Measurements from ENCODE around the gene TPI1. TPM values are rescaled to one million over a fixed set of nuclear protein-coding genes. Genes with fewer than 3 reads are reported as not detected.

The TPI1 gene
- total RNA-seq, 4 donors from 2014 or later = 363 to 700 (median 468) TPM

DNA sequence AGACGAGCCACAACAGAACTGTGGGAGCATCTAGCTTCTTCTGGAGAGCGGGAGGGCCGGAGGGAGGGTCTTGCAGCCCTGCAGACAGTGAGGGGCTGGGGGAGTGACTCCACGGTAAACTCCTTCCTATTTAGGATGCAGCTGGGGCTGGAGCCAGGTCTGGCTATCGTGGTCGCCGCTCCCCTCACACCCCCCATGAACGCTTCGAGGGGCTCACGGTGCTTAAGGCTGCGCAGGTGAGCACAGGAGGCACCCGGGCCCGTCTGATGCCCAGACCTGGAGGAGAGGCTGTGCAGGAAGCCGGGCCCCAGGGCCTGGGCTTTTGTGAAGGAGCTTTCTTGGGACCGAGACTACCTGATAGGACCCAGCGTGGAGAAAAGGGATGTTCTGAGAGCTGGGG, 30.5 kb upstream of the TPI1 start:
- H3K9me3 ChIP-seq = no peaks in the 10 kb centered on the region
- H3K4me3 ChIP-seq (replicated peaks in 1 of 3) = no peak overlapping the region
- no peak overlapping the region for H3K27ac ChIP-seq
- peaks cover 0 to 5% of the 10 kb centered on the region in 2 donors for H3K4me1 ChIP-seq
- no peak for DNase-seq
- H3K27me3 ChIP-seq = no peaks in the 10 kb centered on the region
- intact Hi-C loops (cut with DNase I) = loop anchor here (10.0 kb wide), 1 partner anchor 212 kb away; no protein-coding TSS in a partner anchor
- 91 to 95% methylated on average over 3 to 14 of the region's 16 CpGs for WGBS, 2 donors
- H3K36me3 ChIP-seq = peaks cover 5 to 10% of the 10 kb centered on the region in 2 donors
- TF ChIP-seq POLR2A (IDR thresholded peaks at IDR 0.05) (no peak), CTCF (IDR thresholded peaks at IDR 0.05) (no peak)

DNA sequence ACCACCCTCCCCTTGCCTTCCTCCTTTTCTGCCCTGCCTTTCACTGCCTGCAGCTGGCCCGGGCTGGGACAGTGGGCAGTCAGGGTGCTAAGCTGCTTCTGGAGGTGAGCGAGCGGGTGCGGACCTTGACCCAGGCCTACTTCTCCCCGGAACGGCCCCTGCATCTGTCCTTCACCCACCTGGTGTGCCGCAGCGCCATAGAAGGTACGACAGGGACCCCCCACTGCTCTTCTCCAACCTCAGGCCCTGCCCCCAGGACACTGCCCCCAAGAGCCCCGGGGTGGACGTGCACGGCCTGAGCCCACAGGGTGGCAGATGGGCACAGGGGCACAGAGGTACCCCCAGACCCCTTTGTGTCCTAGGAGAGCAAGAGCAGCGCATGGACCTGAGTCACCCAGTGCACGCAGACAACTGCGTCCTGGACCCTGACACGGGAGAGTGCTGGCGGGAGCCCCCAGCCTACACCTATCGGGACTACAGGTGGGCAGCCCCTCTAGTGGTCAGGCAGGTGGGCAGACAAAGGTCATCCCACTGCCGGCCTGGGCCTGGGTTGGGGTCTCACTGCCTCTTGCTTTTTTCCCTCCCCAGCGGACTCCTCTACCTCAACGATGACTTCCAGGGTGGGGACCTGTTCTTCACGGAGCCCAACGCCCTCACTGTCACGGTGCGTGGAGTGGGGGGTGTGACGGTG, 29.8 kb upstream of the TPI1 start:
- no peak for DNase-seq
- WGBS, 2 donors = 88 to 94% methylated on average over 9 to 24 of the region's 26 CpGs
- H3K9me3 ChIP-seq = no peaks in the 10 kb centered on the region
- no peak overlapping the region for H3K27ac ChIP-seq
- H3K36me3 ChIP-seq = peaks cover 5 to 10% of the 10 kb centered on the region in 2 donors
- peaks cover 0 to 5% of the 10 kb centered on the region in 2 donors for H3K4me1 ChIP-seq
- no peaks in the 10 kb centered on the region for H3K27me3 ChIP-seq
- intact Hi-C loops (cut with DNase I) = loop anchor here (10.0 kb wide), 1 partner anchor 213 kb away; no protein-coding TSS in a partner anchor
- H3K4me3 ChIP-seq (replicated peaks in 1 of 3) = no peak overlapping the region
- no peak for TF ChIP-seq POLR2A (IDR thresholded peaks at IDR 0.05)
- no peak for TF ChIP-seq CTCF (IDR thresholded peaks at IDR 0.05)

GRCh38 chr12:6838854-6839253, 28.5 kb upstream of the TPI1 start:
- 92 to 95% methylated on average over 11 to 14 of the region's 16 CpGs for WGBS, 2 donors
- Histone ChIP-seq H3K27ac (no peak overlapping the region), H3K4me3 (replicated peaks in 1 of 3) (no peak overlapping the region), H3K4me1 (peaks cover 0 to 5% of the 10 kb centered on the region in 2 donors), H3K27me3 (no peaks in the 10 kb centered on the region), H3K36me3 (peaks cover 5 to 10% of the 10 kb centered on the region in 2 donors), H3K9me3 (no peaks in the 10 kb centered on the region)
- intact Hi-C loops (cut with DNase I) = loop anchor here (10.0 kb wide), 1 partner anchor 214 kb away; no protein-coding TSS in a partner anchor
- TF ChIP-seq CTCF (IDR thresholded peaks at IDR 0.05) = no peak
- TF ChIP-seq POLR2A (IDR thresholded peaks at IDR 0.05) = no peak
- DNase-seq = no peak

GRCh38 chr12:6839482-6840201, 27.7 kb upstream of the TPI1 start:
- H3K4me3 ChIP-seq (replicated peaks in 1 of 3) = no peak overlapping the region
- no peak for TF ChIP-seq POLR2A (IDR thresholded peaks at IDR 0.05)
- TF ChIP-seq CTCF (IDR thresholded peaks at IDR 0.05) = no peak
- WGBS, 2 donors = 76 to 81% methylated on average over 9 to 10 of the region's 10 CpGs
- H3K4me1 ChIP-seq = peaks cover 0 to 5% of the 10 kb centered on the region in 2 donors
- DNase-seq = no peak
- no peak overlapping the region for H3K27ac ChIP-seq
- no peaks in the 10 kb centered on the region for H3K9me3 ChIP-seq
- H3K27me3 ChIP-seq = no peaks in the 10 kb centered on the region
- peaks cover 5 to 10% of the 10 kb centered on the region in 2 donors for H3K36me3 ChIP-seq
- intact Hi-C loops (cut with DNase I) = loop anchor here (10.0 kb wide), 1 partner anchor 215 kb away; no protein-coding TSS in a partner anchor

- intact Hi-C loops (cut with DNase I) = no loop called here
- H3K4me1 ChIP-seq = peaks cover 0 to 5% of the 10 kb centered on the region in 2 donors
- H3K27me3 ChIP-seq = no peaks in the 10 kb centered on the region
- WGBS, 2 donors = 64 to 86% methylated on average over 1 of the region's 1 CpG
- H3K9me3 ChIP-seq = no peaks in the 10 kb centered on the region
- DNase-seq = no peak
- TF ChIP-seq CTCF (IDR thresholded peaks at IDR 0.05) = no peak
- TF ChIP-seq POLR2A (IDR thresholded peaks at IDR 0.05) = no peak
- peaks cover 5 to 10% of the 10 kb centered on the region in 2 donors for H3K36me3 ChIP-seq
- no peak overlapping the region for H3K27ac ChIP-seq
- no peak overlapping the region for H3K4me3 ChIP-seq (replicated peaks in 1 of 3)
Observed at GRCh38 chr12:6840330-6840729, 27.0 kb upstream of the TPI1 start.

Data from thyroid gland (tissue), 4 donors.